PC-9 (cell line): ENCODE results near the gene P2RX5. TPM values are rescaled to one million over a fixed set of nuclear protein-coding genes. Genes with fewer than 3 reads are reported as not detected.

Source experiments
- BruUV-seq: library from RNA; stranded (reverse); fragments of 400-500 nt; replicated peaks from 2 replicates; lab custom pipeline; 2021; lab: Mats Ljungman, UMichigan
- CTCF ChIA-PET: fragments of 300-600 bp; sonication (Branson Sonifier 250); formaldehyde crosslinking; loops from one replicate; lab custom pipeline; 2022; ENCODE audit warnings: antibody characterized with exemption; lab: Charles Lee
- POLR2A ChIA-PET: fragments of 300-600 bp; sonication (Branson Sonifier 250); formaldehyde crosslinking; loops from one replicate; lab custom pipeline; 2022; ENCODE audit warnings: antibody characterized with exemption; ENCODE audit not compliant: unreplicated experiment; lab: Charles Lee
- DNase-seq, 2 experiments: peaks; one replicate each; pipeline versions ENCODE4 v3.0.0 to v3.0.0-alpha.2; 2015 to 2022; ENCODE audit warnings: mixed read lengths in 1 of 2
- H2AFZ ChIP-seq: fragments of 200-600 bp; sonication (generic); 2 replicates; pipeline ENCODE4 v1.8.1; 2017; ENCODE audit warnings: antibody characterized with exemption
- H3F3A ChIP-seq: fragments of 200-600 bp; sonication (generic); 2 replicates; pipeline ENCODE4 v1.8.1; 2017; ENCODE audit warnings: antibody characterized with exemption, mild to moderate bottlenecking, low read depth; ENCODE audit not compliant: insufficient read depth
- H3K27ac ChIP-seq: fragments of 200-600 bp; sonication (generic); 2 replicates; pipeline ENCODE4 v1.6.1; 2016; ENCODE audit warnings: mixed run types
- H3K27me3 ChIP-seq: fragments of 200-600 bp; sonication (generic); 2 replicates; pipeline ENCODE4 v1.6.1; 2016; ENCODE audit warnings: low read depth, mixed run types; ENCODE audit not compliant: insufficient read depth
- H3K36me3 ChIP-seq: fragments of 200-600 bp; sonication (generic); 2 replicates; pipeline ENCODE4 v1.6.1; 2016; ENCODE audit warnings: low read depth, mixed run types
- H3K4me1 ChIP-seq: fragments of 200-600 bp; sonication (generic); replicated peaks from 2 replicates; pipeline ENCODE4 v1.6.1; 2016; ENCODE audit warnings: mixed run types; ENCODE audit not compliant: insufficient read depth
- H3K4me2 ChIP-seq: fragments of 200-600 bp; sonication (generic); 2 replicates; pipeline ENCODE4 v1.6.1; 2017; ENCODE audit warnings: mixed run types
- H3K4me3 ChIP-seq: fragments of 200-600 bp; sonication (generic); 2 replicates; pipeline ENCODE4 v1.6.1; 2016; ENCODE audit warnings: mixed run types
- H3K79me2 ChIP-seq: fragments of 200-600 bp; sonication (generic); 2 replicates; pipeline ENCODE4 v1.6.1; 2017; ENCODE audit warnings: low read depth, mixed run types
- H3K9me2 ChIP-seq: fragments of 200-600 bp; sonication (generic); 2 replicates; pipeline ENCODE4 v1.8.1; 2017; ENCODE audit warnings: mild to moderate bottlenecking; ENCODE audit not compliant: insufficient read depth
- H3K9me3 ChIP-seq: fragments of 200-600 bp; sonication (generic); 2 replicates; pipeline ENCODE4 v1.8.1; 2016; ENCODE audit warnings: low read depth; ENCODE audit not compliant: insufficient read depth
- H4K20me1 ChIP-seq: fragments of 200-600 bp; sonication (generic); 2 replicates; pipeline ENCODE4 v1.8.1; 2017; ENCODE audit not compliant: insufficient read depth
- CTCF ChIP-seq: fragments of 200-600 bp; sonication (generic); conservative IDR thresholded peaks from 2 replicates; pipeline ENCODE4 v1.6.1; 2017; ENCODE audit warnings: mixed run types, antibody characterized with exemption, mild to moderate bottlenecking, moderate library complexity
- EZH2 ChIP-seq: fragments of 200-600 bp; sonication (generic); IDR thresholded peaks from 2 replicates; pipeline ENCODE4 v1.8.0; 2017; ENCODE audit warnings: antibody characterized with exemption, low read depth
- intact Hi-C: fragments of 100-400 bp; cut with micrococcal nuclease; formaldehyde crosslinking; loops from one replicate; pipeline ENCODE4 v1.10.0; 2022; ENCODE audit not compliant: unreplicated experiment
- total RNA-seq: library from RNA; stranded (reverse); gene quantifications from 2 replicates; pipeline ENCODE4 v1.2.3, GENCODE V29; 2021

The P2RX5 gene
- total RNA-seq, 1 experiment from 2014 or later, result 18.3 TPM

- peaks cover 10% of the 10 kb centered on the region; the same call in 1 of the 2 replicates for H3F3A ChIP-seq
- H3K9me2 ChIP-seq, result no peaks in the 10 kb centered on the region
- no peaks in the 10 kb centered on the region for H3K9me3 ChIP-seq
- H3K4me2 ChIP-seq, result no peak overlapping the region
- no peaks in the 10 kb centered on the region; the same call in 1 of the 2 replicates for H4K20me1 ChIP-seq
- no peaks in the 10 kb centered on the region for H3K36me3 ChIP-seq
- CTCF ChIA-PET, result no interaction called here
- POLR2A ChIA-PET, result no interaction called here
- no peak for DNase-seq
- H3K4me3 ChIP-seq, result no peak overlapping the region
- BruUV-seq, result no TSS peak
- no peaks in the 10 kb centered on the region for H3K27me3 ChIP-seq
- H3K4me1 ChIP-seq, result peaks cover 12% of the 10 kb centered on the region
- intact Hi-C loops, result no loop called here
- H3K79me2 ChIP-seq, result peaks cover 35% of the 10 kb centered on the region
- no peak overlapping the region for H3K27ac ChIP-seq
- no peak overlapping the region for H2AFZ ChIP-seq
- TF ChIP-seq CTCF, result no peak; the same call in 1 of the 2 replicates
- no peak for TF ChIP-seq EZH2
Observed at GRCh38 chr17:3691617-3692067, 4.3 kb downstream of the P2RX5 start.

GRCh38 chr17:3690094-3690715, 5.8 kb downstream of the P2RX5 start:
- ChIA-PET CTCF (no interaction called here), POLR2A (no interaction called here)
- intact Hi-C loops, result no loop called here
- Histone ChIP-seq H3F3A (peaks cover 10% of the 10 kb centered on the region; the same call in 1 of the 2 replicates), H3K4me2 (no peak overlapping the region), H3K4me1 (peaks cover 12% of the 10 kb centered on the region), H3K27ac (no peak overlapping the region), H3K9me2 (no peaks in the 10 kb centered on the region), H2AFZ (no peak overlapping the region), H3K9me3 (no peaks in the 10 kb centered on the region), H3K36me3 (no peaks in the 10 kb centered on the region), H3K4me3 (no peak overlapping the region), H4K20me1 (no peaks in the 10 kb centered on the region; the same call in 1 of the 2 replicates), H3K79me2 (peaks cover 29% of the 10 kb centered on the region), H3K27me3 (no peaks in the 10 kb centered on the region)
- BruUV-seq, result no TSS peak
- TF ChIP-seq CTCF, result no peak
- TF ChIP-seq EZH2, result no peak
- no peak for DNase-seq

GRCh38 chr17:3689262-3690093, 6.5 kb downstream of the P2RX5 start:
- TF ChIP-seq EZH2, result no peak
- no peak for TF ChIP-seq CTCF
- CTCF ChIA-PET, result no interaction called here
- H3K9me2 ChIP-seq, result no peaks in the 10 kb centered on the region
- H3K36me3 ChIP-seq, result no peaks in the 10 kb centered on the region
- no peak overlapping the region for H3K4me3 ChIP-seq
- peaks cover 10% of the 10 kb centered on the region; the same call in 1 of the 2 replicates for H3F3A ChIP-seq
- no TSS peak for BruUV-seq
- POLR2A ChIA-PET, result no interaction called here
- H3K4me2 ChIP-seq, result no peak overlapping the region
- DNase-seq, result no peak
- intact Hi-C loops, result no loop called here
- peaks cover 23% of the 10 kb centered on the region for H3K79me2 ChIP-seq
- H3K27ac ChIP-seq, result no peak overlapping the region
- H4K20me1 ChIP-seq, result no peaks in the 10 kb centered on the region; the same call in 1 of the 2 replicates
- peaks cover 7% of the 10 kb centered on the region for H3K4me1 ChIP-seq
- no peaks in the 10 kb centered on the region for H3K27me3 ChIP-seq
- no peak overlapping the region for H2AFZ ChIP-seq
- H3K9me3 ChIP-seq, result no peaks in the 10 kb centered on the region
